ENCODE data around the gene RAB36.

Gene RAB36

DNA sequence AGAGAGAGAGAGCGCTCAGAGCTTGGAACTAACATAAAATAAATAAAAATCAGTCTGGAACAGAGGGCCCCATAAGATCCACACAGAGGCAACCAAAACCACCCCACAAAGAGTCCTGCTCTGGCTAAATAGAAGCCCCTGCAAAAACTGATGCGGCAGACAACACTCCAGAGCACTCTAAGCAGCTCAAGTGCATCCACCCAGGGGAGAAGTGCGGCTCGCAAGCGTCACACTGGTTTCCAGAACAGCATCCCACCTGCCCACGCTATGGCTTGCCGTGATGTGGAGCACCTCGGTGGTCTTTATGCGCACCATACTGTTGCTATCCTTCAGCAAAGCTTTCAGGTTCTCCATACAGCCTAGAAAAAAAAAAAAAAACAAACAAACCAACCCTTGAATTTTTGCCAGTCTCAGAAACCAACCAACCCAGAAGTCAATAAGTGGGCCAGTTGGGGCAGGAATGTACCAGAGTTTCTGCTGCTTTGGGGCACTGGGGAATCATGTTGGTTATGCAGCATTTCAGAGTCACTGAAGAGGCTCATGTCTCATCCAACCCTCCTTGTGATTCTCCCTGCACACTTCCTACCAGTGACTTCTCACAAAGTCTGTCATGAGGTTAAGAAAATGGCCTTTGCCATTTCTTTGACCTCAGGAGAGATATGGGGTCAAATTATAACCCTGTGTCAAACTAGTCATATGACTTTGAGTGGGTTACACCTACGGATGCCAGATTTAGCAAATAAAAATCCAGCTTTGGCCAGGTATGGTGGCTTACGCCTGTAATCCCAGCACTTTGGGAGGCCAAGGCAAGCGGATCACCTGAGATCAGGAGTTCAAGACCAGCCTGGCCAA lies 6.5 kb upstream of the RAB36 start:
- DNase-seq: peak; percentile 40

DNA sequence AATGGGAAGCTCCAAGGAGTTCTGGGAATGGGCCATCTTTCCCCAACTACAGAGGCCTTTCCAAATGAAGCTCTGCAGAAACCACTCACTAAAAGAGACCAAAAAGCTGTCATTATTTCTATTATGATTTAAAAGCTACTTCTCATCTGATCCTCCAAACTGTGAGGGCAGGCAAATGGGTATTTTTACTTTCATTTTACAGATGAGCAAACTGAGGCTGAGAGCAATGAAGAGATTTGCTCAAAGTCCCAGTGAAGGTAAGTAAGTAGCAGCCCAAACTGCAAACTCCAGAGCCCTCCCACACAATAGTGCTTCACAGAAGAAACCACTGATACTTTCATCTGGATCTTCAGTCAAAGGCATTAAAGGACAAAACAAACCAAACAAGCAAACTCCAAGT lies 4.9 kb upstream of the RAB36 start:
- DNase-seq: no peak

DNA sequence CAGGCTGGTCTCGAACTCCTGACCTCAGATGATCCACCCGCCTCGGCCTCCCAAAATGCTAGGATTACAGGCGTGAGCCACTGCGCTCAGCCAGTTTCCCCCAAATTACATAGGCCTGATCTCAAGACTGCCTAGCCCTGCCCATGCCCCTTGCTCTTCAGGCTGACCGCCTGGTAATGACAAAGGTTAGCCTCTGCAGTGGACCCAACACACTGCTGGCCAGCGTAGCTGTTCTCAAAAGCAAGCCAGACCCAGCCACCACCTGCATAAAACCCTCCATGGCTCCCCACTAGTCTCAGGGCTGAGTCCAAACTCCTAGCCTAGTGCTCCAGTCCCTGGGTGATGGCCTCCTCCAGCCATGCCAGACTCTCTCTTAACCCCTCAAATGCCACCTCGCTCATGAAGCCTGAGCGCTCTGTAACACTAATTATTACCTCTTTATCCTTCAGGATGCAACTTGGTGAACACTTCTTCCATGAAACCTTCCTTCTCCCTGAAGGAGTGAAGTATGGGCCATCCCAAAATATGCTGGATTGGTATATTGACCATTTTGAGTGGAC lies 2.7 kb upstream of the RAB36 start:
- no peak for DNase-seq

DNA sequence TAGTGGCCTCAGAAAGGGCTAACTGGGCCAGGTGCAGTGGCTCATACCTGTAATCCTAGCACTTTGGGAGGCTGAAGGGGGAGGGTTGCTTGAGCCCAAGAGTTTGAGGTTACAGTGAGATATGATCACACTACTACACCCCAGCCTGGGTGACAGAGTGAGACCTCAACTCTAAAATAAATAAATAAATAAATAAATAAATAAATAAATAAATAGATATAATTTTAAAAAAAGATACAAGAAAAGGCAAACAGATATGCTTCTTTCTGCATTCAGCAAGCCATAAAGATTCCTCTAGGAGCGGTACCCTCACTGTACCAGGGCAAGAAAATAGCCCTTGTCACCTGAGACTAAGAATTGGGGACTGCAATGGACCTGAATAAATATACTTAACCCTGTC lies 2.2 kb upstream of the RAB36 start:
- DNase-seq: no peak

DNA sequence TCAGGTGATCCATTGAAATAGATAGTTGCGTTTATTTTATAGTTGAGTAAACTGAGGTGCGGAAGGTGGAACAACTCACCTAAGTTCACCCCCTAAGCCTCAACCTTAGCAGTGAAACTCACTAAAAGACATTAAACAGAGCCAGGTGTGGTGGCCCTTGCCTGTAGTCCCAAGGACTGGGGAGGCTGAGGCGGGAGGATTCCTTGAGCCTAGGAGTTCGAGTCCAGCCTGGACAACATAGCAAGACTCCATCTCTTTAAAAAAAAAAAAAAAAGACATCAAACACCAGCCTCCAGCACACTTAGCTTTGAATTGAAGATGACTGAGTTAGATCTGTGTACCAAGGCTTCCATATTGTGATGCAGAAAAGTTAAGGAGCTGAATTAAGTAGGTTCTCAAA lies 845 bp upstream of the RAB36 start:
- DNase-seq: no peak

DNA sequence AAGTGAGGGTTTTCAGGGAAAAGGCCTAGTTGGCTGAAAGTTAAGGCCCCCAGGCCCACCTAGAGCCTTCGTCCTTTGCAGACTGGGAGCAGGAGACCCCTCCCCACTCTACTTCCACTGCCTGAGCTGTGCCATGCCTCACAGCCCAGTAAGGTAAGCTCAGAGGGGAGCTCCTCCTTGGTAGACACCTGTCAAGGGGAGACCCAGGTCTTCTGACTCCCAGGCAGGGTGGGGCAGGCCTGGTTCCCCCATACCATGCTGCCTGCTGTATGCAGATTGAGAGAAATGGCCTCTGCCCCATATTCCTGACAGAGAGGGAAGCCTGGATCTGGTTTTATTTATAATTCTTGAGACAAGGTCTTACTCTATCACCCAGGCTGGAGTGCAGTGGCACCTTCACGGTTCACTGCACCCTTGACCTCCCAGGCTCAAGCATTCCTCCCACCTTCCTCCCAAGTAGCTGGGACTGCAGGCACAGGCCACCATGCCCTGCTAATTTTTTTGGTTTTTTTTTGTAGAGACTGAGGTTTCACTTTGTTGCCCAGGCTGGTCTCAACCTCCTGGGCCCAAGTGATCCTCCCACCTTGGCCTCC lies 697 bp downstream of the RAB36 start:
- DNase-seq: no peak

DNA sequence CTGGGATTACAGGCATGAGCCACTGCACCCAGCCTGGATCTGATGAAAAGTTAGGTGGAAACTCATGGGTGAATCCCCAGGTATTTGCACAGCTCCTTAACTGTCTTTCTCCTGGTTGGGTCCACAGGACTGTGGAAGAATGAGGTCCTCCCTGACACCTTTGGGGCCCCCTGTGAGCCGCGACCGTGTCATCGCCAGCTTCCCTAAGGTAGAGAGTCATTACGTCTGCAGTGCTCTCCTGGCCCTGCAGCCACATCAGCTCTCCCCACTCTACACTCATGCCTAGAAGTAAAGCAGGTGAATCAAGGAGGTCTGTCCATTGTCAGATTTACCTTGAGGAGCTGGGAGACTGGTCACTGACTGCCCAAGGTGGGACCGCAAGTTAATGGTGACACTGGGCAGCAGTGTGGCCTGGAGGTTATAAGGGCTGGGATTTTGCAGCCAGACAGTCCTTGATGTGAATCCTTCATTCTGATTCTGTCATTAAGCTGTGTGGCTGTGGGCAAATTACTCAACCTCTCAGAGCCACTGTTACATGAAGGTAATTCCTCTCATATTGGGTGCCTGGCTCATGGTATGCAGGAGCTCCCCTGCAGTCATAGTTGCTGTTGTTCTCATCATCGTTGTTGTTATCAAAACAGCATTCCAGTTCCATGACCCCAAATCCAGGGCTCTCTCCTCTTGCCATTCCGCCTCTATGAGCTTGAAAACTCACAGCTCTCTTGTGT lies 1.4 kb downstream of the RAB36 start:
- no peak for DNase-seq

DNA sequence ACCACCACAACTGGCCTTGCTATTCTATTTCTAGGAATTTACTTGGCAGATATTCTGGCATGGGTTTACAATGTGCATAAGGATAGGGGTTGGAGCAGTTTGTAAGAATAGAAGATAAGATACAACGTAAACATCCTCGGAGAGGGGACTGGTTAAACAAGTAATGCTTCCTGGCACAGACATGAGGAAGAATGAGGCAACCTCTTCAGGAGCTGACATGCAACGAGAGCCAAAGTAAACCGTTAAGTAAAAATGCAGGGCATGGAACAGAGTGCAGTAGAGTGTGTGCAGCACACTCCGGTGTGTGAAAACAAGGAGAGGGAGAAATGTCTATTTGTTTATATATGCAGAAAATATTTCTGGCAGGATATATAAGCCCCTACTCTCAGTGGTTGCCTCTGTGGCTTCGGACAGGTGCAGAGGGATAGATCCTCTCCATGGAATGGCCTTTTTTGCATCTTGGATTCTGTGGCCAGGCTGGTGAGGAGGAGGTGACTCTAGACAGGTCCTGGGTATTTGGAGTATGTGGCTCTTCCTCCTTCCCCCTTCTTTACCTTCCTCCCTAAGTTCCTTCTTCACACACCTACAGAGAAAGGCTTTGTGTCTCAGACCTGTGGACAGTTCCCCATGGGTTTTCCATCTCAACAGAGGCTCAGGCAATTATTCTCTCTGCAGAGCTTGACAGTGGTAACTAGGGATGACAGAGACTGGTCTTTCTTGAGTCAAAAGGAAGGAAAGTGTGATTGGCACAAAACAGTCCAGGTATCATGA lies 2.5 kb downstream of the RAB36 start:
- no peak for DNase-seq

DNA sequence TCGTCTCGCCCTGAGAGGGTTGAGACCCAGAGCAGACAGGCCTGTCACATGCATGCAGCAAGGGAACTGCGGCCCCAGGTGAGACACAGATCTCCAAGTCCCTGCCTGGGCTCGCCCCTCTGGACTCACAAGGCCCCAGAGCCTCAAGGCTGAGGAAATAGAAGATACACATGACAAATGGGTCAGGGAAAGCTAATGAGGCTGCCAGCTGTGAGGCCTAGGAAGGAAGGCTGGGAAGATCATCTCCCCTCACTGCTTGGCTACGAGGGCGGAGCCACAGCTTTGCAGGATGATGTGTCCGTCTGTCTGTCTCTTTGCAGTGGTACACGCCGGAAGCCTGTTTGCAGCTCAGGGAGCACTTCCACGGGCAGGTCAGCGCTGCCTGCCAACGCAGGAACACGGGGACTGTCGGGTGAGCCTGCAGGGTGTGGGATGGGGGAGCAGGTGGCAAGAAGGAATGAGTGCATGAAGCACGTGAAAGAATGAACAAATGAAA lies 4.5 kb downstream of the RAB36 start:
- DNase-seq: no peak

DNA sequence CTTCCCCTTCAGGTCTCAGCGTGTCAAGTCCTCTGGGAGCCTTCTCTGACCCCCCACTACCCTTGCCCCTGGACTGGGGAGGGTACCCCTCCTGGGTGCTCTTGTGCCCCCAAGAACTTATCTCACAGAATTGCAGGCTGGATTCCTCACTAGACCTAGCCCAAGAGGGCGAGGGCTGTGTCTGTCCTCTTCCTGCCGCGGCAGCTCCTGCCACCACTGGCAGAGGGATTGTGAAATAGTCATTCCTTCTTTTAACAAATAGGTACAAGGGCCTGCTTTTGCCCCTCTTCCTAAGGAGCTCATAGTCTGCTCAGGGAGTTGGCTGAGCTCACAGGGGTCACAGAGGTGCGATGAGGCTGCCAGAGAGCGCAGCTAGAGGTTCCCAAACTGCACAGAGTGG lies 5.5 kb downstream of the RAB36 start:
- DNase-seq: no peak

DNA sequence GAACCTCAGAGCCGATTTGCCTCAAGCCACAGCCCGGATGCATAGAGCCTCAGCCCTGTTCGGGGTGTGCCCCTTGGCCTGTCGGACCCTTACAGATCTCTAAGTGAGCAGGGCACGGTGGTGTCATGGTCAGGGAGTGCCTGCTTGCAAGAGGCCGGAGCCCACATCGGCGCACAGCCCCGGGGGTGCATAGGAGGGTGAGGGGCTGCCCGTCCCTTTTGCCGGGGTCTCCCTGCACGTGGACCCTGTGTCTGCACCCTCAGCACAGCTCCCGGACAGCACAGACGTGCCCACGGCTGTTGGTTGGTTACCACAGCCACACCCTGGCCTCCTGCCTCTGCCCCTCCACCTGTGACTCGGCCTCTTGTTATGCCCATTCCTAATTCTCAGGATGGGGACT lies 6.5 kb downstream of the RAB36 start:
- no peak for DNase-seq

DNA sequence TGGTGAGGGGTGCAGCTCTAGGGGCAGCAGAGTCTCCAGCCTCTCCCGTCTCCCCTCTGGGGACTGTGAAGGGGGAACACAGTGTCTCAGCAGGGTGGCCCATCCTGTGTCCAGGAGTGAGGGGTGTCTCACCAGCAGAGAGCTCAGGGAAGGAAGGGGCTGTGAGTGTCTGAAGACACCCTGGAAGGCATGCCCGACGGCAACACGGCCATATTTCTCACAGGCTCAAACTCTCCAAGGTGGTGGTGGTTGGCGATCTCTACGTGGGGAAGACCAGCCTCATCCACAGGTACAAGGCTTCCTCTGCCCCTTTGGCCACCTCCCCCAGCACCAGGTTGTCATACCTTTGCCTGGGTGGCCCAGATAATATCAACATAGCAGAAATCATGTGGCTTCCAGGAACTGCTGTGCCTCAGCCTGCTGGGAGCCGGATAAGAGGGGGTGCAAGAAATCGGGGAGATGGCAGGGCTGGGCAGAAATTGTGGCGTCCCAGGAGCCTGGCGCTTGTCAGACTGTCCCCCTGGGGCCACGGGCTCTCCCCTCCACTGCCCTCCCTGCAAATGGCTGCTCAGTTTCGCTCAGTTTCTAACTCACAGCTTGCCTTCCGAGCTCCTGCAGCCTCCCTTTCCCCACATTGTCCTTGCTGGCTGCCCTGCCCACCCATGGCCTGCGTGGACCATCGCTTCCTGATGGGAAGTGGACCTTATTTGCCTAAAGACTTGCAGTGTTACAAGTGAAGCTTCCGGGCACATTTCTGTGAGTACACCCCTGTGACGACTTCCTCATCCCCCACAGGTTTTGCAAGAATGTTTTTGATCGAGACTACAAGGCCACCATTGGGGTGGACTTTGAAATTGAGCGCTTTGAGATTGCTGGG lies 7.2 kb downstream of the RAB36 start:
- DNase-seq: no peak

DNA sequence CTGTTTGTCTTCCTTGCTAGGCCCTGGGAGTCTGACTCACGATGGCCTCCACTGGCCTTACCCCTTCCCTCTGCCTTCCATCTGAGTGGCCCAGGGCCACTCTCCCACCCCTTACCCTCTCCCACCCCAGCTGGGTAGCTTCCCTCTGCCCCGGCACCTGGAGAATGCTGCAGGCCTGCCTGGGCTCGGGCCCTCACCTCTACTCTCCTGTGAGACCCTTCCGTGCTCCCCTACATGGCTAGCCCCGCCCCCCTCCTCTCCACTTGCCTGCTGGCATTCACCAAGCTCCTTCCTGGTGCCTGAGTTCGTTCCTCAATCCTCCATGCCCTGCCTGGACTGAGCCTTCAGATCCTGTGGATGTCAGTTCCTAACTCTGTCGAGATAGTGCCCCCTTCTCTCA lies 8.7 kb downstream of the RAB36 start:
- DNase-seq: no peak

DNA sequence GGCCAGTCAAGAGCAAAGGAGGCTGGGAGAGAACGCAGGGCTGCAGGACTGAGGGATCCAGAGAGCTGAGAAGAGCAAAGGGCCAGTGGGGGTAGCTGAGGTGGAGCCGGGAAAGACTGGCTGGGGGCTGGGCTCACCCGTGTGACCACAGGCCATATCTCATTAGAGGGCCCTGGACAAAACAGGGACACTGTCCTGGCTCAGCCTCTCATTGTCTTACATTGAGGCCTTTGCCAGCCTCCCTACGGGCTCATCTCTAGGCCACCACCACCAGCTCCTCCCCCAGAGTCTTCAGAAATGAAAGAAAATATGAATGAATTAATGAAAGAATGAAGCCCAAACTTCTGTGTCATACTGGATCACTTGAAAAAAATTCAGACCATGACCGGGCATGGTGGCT lies 9.2 kb downstream of the RAB36 start:
- DNase-seq: no peak

DNA sequence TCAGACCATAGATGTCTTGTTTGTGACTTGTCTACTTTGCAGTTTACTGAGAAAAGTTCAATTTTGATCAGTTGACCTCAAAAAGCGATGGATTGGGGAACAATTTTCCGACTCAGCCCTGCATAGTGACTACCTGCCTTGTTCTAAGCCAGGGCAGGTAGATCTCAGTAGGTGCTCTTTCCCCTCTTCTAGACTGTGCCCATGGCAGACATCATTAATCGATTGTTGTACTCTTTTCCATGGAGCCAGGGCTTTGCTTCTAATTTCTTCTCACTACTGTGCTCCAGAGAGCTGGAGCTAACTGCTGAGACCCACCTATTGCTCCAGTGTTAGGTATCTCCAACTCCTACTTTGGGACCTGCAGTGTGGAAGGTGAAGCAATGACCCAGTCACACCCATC lies 9.9 kb downstream of the RAB36 start:
- DNase-seq: no peak

DNA sequence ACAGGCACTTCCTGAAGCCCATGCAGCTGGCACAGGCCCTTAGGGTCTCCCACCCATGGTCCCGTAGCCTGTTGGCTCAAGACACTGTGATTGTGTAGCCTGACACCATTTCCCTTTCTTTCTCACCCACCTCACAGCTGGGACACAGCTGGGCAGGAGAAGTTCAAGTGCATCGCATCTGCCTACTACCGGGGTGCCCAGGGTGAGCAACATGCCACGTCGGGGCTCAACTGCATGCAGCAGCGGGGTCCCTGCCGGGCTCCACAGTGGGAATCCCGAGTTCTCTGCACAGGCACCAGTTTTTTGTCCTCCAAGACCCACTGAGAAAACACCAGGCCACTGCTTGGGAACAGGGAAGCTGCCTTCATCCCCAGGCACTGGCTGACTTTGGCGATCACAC lies 10.6 kb downstream of the RAB36 start:
- DNase-seq: no peak

DNA sequence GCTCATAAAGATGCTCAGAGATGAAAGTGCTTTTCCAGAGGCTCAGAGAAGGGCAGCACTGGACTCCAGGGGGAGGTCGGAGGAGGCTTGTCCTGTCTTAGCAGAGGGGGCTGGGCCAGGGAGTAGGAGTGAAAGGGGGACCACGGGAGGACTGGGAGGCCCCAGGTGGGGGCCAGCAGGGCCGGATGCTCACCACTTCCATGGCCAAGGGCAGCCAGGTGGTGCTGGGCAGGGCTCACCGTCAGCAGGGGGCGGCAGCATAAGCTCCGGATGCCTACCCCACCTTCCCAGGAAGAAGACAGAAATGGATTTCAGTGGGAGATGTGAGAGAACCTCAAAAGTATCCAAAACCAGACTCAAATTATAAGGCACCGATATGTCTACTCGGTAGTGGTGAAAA lies 11.0 kb downstream of the RAB36 start:
- no peak for DNase-seq

DNA sequence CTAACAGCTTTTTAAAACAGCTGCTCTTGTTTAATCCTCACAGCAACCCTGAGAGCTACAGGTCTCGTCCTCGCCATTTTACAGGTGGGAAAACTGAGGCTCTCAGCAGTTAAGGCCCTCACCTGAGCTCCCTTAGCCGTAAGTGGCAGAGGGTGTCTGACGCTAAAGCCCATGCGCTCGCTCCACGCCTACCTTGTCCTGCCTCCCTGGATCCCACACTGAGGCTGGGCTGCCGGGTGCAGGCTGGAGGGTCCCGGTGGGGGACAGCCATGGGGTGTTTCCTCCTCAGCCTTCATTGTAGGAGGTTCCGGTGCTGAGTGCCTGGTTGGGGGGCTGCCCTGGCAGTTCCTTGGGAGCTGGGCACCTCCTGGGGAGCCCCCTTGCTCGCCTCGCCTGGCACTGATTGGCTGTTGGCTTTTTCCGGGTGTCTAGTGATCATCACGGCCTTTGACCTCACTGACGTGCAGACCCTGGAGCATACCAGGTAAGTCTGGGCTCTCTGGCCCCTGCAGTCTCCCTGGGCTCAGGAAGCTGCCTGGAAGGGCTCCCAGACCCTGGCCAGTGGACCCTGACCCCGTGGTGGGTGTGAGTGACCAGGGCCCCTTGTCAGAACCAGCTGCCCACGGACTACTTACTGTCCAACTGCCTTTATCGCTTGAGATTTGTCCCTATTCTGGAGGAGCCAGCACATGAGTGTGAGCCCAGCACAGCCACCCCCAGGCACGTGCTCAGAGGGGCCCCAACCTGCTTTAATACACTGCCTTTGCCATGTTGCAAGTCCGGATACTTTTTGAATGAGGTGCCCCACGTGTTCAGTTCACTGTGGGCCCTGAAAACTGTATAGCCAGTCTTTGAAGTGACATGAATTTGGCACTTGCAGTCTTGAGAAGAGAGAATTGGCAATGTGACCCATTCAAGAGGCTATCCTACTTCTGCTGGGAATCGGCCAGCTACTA lies 12.6 kb downstream of the RAB36 start:
- peak; percentile 48 for DNase-seq

DNA sequence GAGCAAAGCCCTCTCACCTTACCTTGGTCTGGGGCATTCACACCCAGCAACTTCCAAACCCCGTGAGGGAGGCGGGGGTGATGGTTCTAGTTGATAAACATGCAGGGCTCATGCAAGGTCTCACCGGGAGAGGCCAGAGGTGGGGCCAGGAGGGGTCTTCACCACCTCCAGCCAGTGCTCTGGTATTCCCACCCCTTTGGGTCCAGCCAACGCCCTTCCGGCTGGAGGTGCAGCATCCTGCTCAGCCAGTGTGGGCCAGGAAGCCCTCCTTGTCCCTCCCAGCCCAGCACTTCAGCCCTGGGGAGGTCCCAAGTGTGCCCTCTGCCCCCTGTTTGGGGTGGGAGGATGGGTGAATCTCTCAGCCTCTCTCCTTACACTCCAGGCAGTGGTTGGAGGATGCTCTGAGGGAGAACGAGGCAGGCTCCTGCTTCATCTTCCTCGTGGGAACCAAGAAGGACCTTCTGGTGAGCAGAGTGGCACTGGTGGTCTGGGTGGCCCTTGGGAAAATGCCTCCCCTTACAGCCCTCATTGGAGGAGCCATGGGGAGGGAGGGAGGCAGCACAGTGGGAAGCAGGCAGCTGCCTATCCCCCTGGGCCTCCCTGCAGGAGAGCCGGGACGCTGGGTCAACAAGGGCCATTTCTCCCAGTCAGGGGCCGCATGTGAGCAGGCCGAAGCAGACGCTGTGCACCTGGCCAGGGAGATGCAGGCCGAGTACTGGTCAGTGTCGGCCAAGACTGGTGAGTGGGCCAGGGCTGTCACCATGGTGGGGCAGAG lies 13.4 kb downstream of the RAB36 start:
- no peak for DNase-seq

DNA sequence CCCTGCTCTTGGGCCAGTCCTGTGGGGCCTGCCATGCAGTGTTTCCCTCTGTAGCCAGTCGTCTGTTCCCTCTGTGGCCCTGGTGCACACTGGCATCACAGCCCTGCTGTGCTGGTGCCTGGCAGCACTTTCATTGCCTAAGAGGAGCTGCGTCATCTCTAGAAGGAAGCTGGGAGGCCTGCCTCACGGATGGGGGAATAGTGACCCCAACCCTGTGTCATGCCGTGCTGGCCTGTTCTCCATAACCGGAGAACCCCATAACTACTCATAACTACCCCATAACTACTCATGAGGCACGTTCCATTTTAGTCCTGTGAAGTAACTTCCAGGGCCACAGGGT lies 14.0 kb downstream of the RAB36 start:
- no peak for DNase-seq

All from RPMI8226 (cell line).